Measurements from ENCODE around the gene HVCN1.
A peak's percentile ranks its signal among the peaks of the same experiment; 100 is the strongest.

The HVCN1 gene

DNA sequence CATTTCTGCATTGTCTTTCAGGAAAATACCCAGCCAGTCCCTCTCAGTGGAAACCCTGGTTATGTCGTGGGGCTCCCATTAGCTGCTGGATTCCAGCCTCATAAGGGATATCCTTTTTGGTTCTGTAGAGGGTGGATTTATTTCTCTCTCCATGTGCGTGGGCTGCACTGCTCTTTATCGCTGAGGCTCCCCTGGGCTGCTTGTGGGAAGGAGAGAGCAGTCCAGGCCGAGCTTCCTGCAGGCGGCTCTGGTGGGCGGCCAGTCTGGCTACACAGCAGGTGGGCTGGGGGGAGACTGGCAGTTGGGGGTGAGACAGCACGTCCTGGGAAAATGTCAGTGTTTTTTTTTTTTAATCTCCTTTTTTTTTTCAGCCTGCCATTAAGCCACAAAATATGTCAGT is 47.4 kb downstream of the HVCN1 start:
- no peak overlapping the region for H3K4me3 ChIP-seq (ENCODE audit: low read depth, low read length)
- TF ChIP-seq, protein P1, sequence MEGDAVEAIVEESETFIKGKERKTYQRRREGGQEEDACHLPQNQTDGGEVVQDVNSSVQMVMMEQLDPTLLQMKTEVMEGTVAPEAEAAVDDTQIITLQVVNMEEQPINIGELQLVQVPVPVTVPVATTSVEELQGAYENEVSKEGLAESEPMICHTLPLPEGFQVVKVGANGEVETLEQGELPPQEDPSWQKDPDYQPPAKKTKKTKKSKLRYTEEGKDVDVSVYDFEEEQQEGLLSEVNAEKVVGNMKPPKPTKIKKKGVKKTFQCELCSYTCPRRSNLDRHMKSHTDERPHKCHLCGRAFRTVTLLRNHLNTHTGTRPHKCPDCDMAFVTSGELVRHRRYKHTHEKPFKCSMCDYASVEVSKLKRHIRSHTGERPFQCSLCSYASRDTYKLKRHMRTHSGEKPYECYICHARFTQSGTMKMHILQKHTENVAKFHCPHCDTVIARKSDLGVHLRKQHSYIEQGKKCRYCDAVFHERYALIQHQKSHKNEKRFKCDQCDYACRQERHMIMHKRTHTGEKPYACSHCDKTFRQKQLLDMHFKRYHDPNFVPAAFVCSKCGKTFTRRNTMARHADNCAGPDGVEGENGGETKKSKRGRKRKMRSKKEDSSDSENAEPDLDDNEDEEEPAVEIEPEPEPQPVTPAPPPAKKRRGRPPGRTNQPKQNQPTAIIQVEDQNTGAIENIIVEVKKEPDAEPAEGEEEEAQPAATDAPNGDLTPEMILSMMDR (IDR thresholded peaks at IDR 0.05; ENCODE audit: low read depth, low read length) = peak; percentile 12
- peak; percentile 54 for DNase-seq (ENCODE audit: low read depth, low spot score)
- in situ Hi-C loops (cut with HindIII; ENCODE audit: low sequenced_read_pairs) = no loop called here

DNA sequence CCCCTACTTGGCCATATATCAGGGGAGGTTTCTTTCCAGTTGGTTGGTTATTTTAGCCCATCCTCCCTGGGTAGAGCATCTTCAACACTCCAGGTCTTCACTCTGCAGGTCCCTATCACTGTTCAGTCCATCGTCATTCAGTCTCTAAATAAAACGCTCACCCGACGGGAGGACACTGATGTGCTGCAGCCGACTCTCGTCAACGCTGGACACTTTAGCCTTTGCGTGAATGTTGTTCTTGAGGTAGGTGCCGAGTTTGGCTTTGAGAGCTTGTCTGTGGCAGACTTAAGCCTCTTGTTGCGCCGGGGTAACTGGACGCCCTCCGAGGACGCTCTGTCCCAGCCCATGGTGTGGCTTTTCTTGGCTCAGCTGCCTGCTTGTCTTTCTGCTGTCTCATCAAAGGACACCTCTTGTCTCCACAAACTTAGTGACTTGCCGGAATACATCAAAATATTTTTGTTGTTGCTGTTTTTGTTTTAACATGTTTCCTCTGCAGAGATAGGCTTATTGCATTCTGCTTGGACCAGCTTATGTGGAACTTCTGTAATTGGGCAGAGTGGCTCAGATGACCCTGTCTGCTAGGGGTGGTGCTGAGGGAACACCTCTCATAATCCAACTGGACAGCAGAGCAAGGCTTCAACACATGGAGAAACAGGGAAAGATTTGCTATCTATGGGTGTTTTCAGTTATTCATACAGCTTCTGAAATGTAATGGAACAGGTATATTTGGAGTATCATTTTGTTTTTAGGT is 48.5 kb downstream of the HVCN1 start:
- TF ChIP-seq, protein P1 (IDR thresholded peaks at IDR 0.05; ENCODE audit: low read depth, low read length) = no peak
- in situ Hi-C loops (cut with HindIII; ENCODE audit: low sequenced_read_pairs) = no loop called here

DNA sequence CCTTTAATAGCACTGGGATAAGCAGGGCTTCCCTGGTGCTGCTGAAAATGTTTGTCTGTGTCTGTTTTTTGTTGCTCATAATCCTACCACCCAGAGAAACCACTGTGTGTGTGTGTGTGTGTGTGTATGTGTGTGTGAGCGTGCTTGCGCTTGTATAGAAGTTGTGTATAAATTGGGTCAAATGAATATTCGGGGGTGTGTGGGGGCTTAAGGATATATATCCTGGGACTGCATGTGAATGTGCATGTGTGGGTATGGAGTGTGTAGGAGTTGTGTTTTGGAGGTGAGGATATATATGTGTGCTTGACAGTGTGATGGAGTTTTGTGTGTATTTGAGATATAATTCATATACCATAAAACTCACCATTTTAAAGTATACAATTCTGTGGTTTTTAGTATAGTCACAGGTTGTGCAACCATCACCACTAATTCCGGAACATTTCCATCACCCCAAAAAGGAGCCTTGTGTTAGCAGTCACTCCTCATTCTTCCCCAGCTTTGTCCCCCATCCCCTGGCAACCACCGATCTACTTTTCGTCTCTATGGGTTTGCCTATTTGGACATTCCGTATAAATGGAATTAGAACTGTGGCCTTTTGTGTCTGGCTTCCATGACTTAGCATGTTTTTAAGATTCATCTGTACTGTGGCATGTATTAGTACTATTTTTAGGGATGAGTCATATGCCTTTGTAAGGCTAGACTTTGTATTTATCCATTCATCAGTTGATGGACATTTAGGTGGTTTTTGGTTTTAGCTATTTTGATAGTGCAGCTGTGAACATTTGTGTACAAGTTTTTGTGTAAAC is 49.4 kb downstream of the HVCN1 start:
- in situ Hi-C loops (cut with HindIII; ENCODE audit: low sequenced_read_pairs) = no loop called here
- DNase-seq (ENCODE audit: low read depth, low spot score) = peak; percentile 73
- no peak overlapping the region for H3K4me3 ChIP-seq (ENCODE audit: low read depth, low read length)
- TF ChIP-seq, protein P1 (IDR thresholded peaks at IDR 0.05; ENCODE audit: low read depth, low read length) = no peak

More for the DNA sequence above, 48.5 kb downstream of the HVCN1 start:
- no peak for DNase-seq (ENCODE audit: low read depth, low spot score)
- no peak overlapping the region for H3K4me3 ChIP-seq (ENCODE audit: low read depth, low read length)

DNA sequence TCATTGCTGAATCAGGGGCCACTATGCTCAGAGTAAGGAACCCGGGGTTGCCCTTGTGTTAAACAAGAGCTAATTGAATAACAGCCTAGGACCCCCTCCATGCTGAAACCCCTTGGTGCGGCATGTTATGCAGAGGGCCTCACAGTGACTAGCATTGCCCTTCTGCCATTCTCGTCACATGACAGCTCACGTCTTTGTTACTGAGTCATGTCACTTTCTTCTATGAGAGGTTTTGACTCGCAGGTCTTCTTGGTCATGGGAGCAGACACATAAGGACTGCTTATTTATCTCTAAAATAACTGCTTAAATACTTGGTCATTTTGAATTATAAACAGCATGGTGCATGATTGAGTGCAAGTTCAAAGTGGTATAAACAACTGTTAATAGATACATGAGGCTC is 50.1 kb downstream of the HVCN1 start:
- no peak for DNase-seq (ENCODE audit: low read depth, low spot score)
- no peak overlapping the region for H3K4me3 ChIP-seq (ENCODE audit: low read depth, low read length)
- TF ChIP-seq, protein P1 (IDR thresholded peaks at IDR 0.05; ENCODE audit: low read depth, low read length) = no peak
- in situ Hi-C loops (cut with HindIII; ENCODE audit: low sequenced_read_pairs) = no loop called here

DNA sequence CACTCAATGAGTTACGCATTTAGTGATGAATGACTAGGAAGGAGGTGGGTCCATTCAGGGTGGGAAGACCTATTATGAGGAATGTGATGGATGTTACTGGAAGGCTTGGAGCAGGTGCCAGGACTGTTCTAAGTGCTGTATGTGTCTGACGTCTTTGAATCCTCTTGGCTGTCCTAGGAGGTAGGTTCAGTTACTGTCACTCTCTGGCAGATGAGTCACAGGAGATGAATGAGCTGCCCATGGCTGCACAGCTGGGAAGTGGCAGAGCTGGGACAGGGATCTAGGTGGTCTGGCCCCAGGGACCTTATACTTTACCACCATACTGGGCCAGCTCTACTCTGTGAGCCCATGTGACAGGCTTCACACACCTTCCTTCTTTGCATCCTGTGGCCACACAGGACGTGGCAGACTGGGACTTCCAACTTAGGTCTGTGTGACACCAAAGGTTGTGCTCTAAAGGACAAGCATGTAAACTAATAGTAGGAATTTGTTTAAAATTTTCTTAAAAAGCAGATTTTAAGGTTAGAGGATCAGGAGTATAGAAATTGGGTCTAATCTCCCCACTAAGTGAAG is 51.0 kb downstream of the HVCN1 start:
- TF ChIP-seq, protein P1 (IDR thresholded peaks at IDR 0.05; ENCODE audit: low read depth, low read length) = no peak
- H3K4me3 ChIP-seq (ENCODE audit: low read depth, low read length) = no peak overlapping the region
- DNase-seq (ENCODE audit: low read depth, low spot score) = no peak
- in situ Hi-C loops (cut with HindIII; ENCODE audit: low sequenced_read_pairs) = no loop called here

DNA sequence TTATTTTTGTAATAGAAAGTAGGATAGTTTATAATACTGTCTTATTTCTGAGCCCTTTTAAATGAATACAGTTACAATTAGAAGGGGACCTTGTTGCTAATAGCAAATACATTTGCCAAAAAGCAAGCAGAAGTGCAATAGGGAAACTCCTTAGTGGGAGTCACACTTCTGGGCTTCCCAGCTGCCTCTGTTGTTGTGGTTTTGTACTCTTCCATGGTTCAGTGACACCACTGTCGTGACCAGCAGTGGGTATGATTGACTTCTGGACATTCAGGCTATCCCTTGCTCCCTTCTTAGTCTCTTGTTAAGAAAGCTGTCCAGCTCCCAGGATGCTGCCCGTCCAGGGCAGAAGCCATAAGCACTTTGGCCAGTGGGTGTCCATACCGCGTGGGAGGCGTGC is 52.4 kb downstream of the HVCN1 start:
- in situ Hi-C loops (cut with HindIII; ENCODE audit: low sequenced_read_pairs) = no loop called here
- no peak for DNase-seq (ENCODE audit: low read depth, low spot score)
- TF ChIP-seq, protein P1 (IDR thresholded peaks at IDR 0.05; ENCODE audit: low read depth, low read length) = no peak

More for the DNA sequence above, 52.4 kb downstream of the HVCN1 start:
- no peak overlapping the region for H3K4me3 ChIP-seq (ENCODE audit: low read depth, low read length)

Data from astrocyte of the spinal cord (primary cell).